Smooth muscle cell (in vitro differentiated cells): ENCODE measurements around the gene PGC. TPM values are rescaled to one million over a fixed set of nuclear protein-coding genes. Genes with fewer than 3 reads are reported as not detected.

Experiments used
- DNase-seq: peaks from one replicate; lab custom pipeline; 2025; ENCODE audit not compliant: unreplicated experiment; lab: John Stamatoyannopoulos, UW
- H2AFZ ChIP-seq: fragments of 200-600 bp; sonication (generic); 2 replicates; pipeline ENCODE4 v1.6.0; 2016; ENCODE audit warnings: antibody characterized with exemption, low read depth, mild to moderate bottlenecking
- H3F3A ChIP-seq: fragments of 200-600 bp; sonication (generic); 2 replicates; pipeline ENCODE4 v1.6.0; 2017; ENCODE audit warnings: antibody characterized with exemption, low read depth
- H3K27ac ChIP-seq: fragments of 200-600 bp; sonication (generic); 2 replicates; pipeline ENCODE4 v1.5.1; 2016; ENCODE audit warnings: low read depth, mild to moderate bottlenecking
- H3K27me3 ChIP-seq: fragments of 200-600 bp; sonication (generic); 2 replicates; pipeline ENCODE4 v1.6.1; 2016; ENCODE audit warnings: low read depth, mild to moderate bottlenecking
- H3K36me3 ChIP-seq: fragments of 200-600 bp; sonication (generic); 2 replicates; pipeline ENCODE4 v1.5.1; 2016; ENCODE audit warnings: low read depth
- H3K4me1 ChIP-seq: fragments of 200-600 bp; sonication (generic); 2 replicates; pipeline ENCODE4 v1.5.1; 2016; ENCODE audit warnings: low read depth
- H3K4me2 ChIP-seq: fragments of 200-600 bp; sonication (generic); 2 replicates; pipeline ENCODE4 v1.6.0; 2016; ENCODE audit warnings: mild to moderate bottlenecking
- H3K4me3 ChIP-seq: fragments of 200-600 bp; sonication (generic); 2 replicates; pipeline ENCODE4 v1.5.1; 2016; ENCODE audit warnings: mild to moderate bottlenecking
- H3K79me2 ChIP-seq: fragments of 200-600 bp; sonication (generic); 2 replicates; pipeline ENCODE4 v1.6.0; 2016; ENCODE audit warnings: low read depth, mild to moderate bottlenecking
- H3K9ac ChIP-seq: fragments of 200-600 bp; sonication (generic); 2 replicates; pipeline ENCODE4 v1.6.0; 2016; ENCODE audit warnings: low read depth
- H3K9me3 ChIP-seq: fragments of 200-600 bp; sonication (generic); replicated peaks from 2 replicates; pipeline ENCODE4 v1.5.1; 2016; ENCODE audit warnings: low read depth
- H4K20me1 ChIP-seq: fragments of 200-600 bp; sonication (generic); 2 replicates; pipeline ENCODE4 v1.6.0; 2016; ENCODE audit warnings: low read depth
- WGBS: methylation state at CpG from one replicate; pipeline ENCODE4 v1.1.7; 2016; ENCODE audit warnings: low lambda C conversion rate; 5-methylcytosine and 5-hydroxymethylcytosine counted together
- polyA plus RNA-seq: library from polyadenylated mRNA; unstranded; fragments of >200 nt; fragmentation: Nextera tagmentation; extraction: Ambion mirVana; gene quantifications from 2 replicates; pipeline ENCODE4 v1.2.1, GENCODE V29; 2016
- total RNA-seq: library from RNA; depleted of rRNA; stranded (reverse); fragments of >200 nt; gene quantifications from 2 replicates; pipeline ENCODE4 v1.2.3, GENCODE V29; 2014
- TF ChIP-seq, protein P1 (sequence below): fragments of 200-600 bp; sonication (generic); IDR thresholded peaks from 2 replicates; pipeline ENCODE4 v1.5.1; 2017; ENCODE audit warnings: borderline replicate concordance, mild to moderate bottlenecking, antibody characterized with exemption; ENCODE audit not compliant: insufficient read depth, poor library complexity, severe bottlenecking

Gene PGC
- total and polyA plus RNA-seq, 2 experiments from 2014 or later: not detected

DNA sequence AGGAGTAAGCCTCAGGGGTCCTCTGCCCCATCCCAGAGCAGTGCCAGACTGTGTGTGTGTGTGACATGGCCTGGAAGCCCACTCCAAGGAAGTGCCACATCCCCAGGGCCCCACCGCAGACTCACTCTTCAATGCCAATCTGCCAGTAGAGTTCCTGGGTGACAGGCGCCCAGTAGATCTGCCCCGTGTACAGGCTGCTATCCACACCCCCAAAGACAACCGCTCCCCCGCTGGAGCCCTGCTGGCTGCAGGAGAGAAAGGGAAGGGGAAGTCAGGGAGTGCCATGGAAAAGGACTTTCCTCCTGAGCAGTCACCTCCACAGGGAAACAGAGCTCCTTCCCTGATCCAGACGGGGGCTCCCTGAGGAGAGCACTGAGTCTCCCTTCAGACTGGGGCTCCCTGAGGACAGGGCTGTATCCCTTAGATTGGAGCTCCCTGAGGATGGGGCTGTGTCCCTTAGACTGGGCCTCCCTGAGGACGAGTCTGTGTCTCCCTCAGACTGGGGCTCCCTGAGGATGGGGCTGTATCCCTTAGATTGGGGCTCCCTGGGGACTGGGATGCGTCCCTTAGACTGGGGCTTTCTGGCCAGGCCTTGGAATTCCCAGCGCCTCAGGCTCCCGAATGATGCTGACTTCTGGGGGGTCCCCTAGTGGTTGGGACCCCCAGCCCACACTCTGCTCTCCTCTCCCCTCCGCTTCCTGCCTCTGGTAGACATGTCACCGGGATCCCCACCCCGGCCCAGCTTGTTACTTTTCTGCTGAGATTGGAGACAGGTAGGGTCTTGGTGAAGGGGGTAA lies 6.6 kb downstream of the PGC start:
- Histone ChIP-seq H3K36me3 (no peaks in the 10 kb centered on the region), H3K27me3 (no peaks in the 10 kb centered on the region), H3K4me1 (peaks cover 3% of the 10 kb centered on the region), H3F3A (no peaks in the 10 kb centered on the region), H3K79me2 (no peaks in the 10 kb centered on the region), H3K4me3 (no peak overlapping the region), H2AFZ (no peak overlapping the region), H3K9me3 (no peaks in the 10 kb centered on the region), H4K20me1 (no peaks in the 10 kb centered on the region), H3K27ac (no peak overlapping the region), H3K4me2 (no peak overlapping the region), H3K9ac (no peak overlapping the region)
- 94% methylated on average over 13 of the region's 13 CpGs for WGBS
- no peak for DNase-seq
- TF ChIP-seq, protein P1, sequence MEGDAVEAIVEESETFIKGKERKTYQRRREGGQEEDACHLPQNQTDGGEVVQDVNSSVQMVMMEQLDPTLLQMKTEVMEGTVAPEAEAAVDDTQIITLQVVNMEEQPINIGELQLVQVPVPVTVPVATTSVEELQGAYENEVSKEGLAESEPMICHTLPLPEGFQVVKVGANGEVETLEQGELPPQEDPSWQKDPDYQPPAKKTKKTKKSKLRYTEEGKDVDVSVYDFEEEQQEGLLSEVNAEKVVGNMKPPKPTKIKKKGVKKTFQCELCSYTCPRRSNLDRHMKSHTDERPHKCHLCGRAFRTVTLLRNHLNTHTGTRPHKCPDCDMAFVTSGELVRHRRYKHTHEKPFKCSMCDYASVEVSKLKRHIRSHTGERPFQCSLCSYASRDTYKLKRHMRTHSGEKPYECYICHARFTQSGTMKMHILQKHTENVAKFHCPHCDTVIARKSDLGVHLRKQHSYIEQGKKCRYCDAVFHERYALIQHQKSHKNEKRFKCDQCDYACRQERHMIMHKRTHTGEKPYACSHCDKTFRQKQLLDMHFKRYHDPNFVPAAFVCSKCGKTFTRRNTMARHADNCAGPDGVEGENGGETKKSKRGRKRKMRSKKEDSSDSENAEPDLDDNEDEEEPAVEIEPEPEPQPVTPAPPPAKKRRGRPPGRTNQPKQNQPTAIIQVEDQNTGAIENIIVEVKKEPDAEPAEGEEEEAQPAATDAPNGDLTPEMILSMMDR: no peak

DNA sequence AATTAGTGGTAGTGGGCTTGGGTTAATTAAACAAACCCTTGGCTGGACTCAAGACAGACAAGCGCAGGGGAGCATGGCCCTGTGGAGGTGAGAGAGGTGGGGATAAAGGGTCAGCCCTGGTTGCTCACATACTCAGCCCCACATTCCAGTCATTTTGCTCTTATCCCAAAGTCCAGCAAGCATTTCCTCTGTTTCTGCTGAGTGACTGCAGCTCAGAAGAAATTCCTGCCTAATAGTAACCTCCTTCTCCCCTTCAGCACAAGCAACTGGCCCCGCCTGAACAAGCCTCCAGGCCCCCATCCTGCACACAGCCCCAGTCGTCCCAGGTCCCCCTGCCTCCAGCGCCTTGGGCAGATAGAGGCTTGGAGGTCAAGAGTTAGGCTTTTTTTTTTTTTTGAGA lies 8.2 kb downstream of the PGC start:
- H3K4me2 ChIP-seq: no peak overlapping the region
- no peaks in the 10 kb centered on the region for H3F3A ChIP-seq
- WGBS: 45% methylated on average over 4 of the region's 4 CpGs
- no peak overlapping the region for H3K9ac ChIP-seq
- no peaks in the 10 kb centered on the region for H4K20me1 ChIP-seq
- no peaks in the 10 kb centered on the region for H3K9me3 ChIP-seq
- DNase-seq: no peak
- TF ChIP-seq, protein P1: no peak
- H3K27ac ChIP-seq: no peak overlapping the region
- H2AFZ ChIP-seq: no peak overlapping the region
- no peaks in the 10 kb centered on the region for H3K36me3 ChIP-seq
- no peak overlapping the region for H3K4me3 ChIP-seq
- H3K4me1 ChIP-seq: peaks cover 3% of the 10 kb centered on the region
- no peaks in the 10 kb centered on the region for H3K79me2 ChIP-seq
- no peaks in the 10 kb centered on the region for H3K27me3 ChIP-seq

- WGBS: 93% methylated on average over 6 of the region's 6 CpGs
- H3K9me3 ChIP-seq: no peaks in the 10 kb centered on the region
These were observed 9.5 kb downstream of the PGC start for GRCh38 chr6:41737591-41738130.

More at GRCh38 chr6:41737591-41738130, 9.5 kb downstream of the PGC start:
- Histone ChIP-seq H3K9ac (no peak overlapping the region), H4K20me1 (no peaks in the 10 kb centered on the region), H3K4me1 (peaks cover 13% of the 10 kb centered on the region), H3K27me3 (no peaks in the 10 kb centered on the region), H2AFZ (no peak overlapping the region), H3F3A (peaks cover 4% of the 10 kb centered on the region), H3K79me2 (no peaks in the 10 kb centered on the region), H3K27ac (no peak overlapping the region), H3K4me3 (no peak overlapping the region), H3K36me3 (no peaks in the 10 kb centered on the region), H3K4me2 (no peak overlapping the region)
- TF ChIP-seq, protein P1: no peak
- DNase-seq: no peak
